HEK293 (cell line): ENCODE measurements around the gene CNN2.

Source experiments
- BCL11A ChIP-seq: fragments of 450-650 bp; formaldehyde crosslinking; IDR thresholded peaks from 2 replicates; pipeline ENCODE4 v1.5.1; 2016; ENCODE audit warnings: low read depth, missing biosample characterization, missing genetic modification characterization
- BCL6B ChIP-seq: fragments of 450-650 bp; formaldehyde crosslinking; IDR thresholded peaks from 2 replicates; pipeline ENCODE4 v1.5.1; 2017; ENCODE audit warnings: missing biosample characterization, missing genetic modification characterization
- HOXC10 ChIP-seq: sonication (generic); formaldehyde crosslinking; IDR thresholded peaks from 2 replicates; pipeline ENCODE4 v1.8.1; 2023; ENCODE audit warnings: mild to moderate bottlenecking, missing genetic modification reagents
- IKZF3 ChIP-seq: fragments of 450-650 bp; IDR thresholded peaks from 2 replicates; pipeline ENCODE4 v1.5.0; 2018; ENCODE audit warnings: missing biosample characterization, mild to moderate bottlenecking, missing genetic modification characterization, moderate library complexity
- MYNN ChIP-seq: fragments of 450-650 bp; formaldehyde crosslinking; IDR thresholded peaks from 2 replicates; pipeline ENCODE4 v1.5.1; 2016; ENCODE audit warnings: missing biosample characterization, missing genetic modification characterization, borderline replicate concordance
- PRDM10 ChIP-seq: fragments of 450-650 bp; formaldehyde crosslinking; IDR thresholded peaks from 2 replicates; pipeline ENCODE4 v1.5.1; 2016; ENCODE audit warnings: missing biosample characterization, missing genetic modification characterization
- WT1 ChIP-seq: fragments of 450-650 bp; formaldehyde crosslinking; IDR thresholded peaks from 2 replicates; pipeline ENCODE4 v1.5.1; 2016; ENCODE audit warnings: missing biosample characterization, missing genetic modification characterization
- YY2 ChIP-seq: fragments of 450-650 bp; formaldehyde crosslinking; IDR thresholded peaks from 2 replicates; pipeline ENCODE4 v1.5.1; 2016; ENCODE audit warnings: missing biosample characterization, missing genetic modification characterization
- ZBTB1 ChIP-seq: fragments of 450-650 bp; formaldehyde crosslinking; IDR thresholded peaks from 2 replicates; pipeline ENCODE4 v1.5.1; 2016; ENCODE audit warnings: missing biosample characterization, missing genetic modification characterization
- ZFP69B ChIP-seq: fragments of 450-650 bp; formaldehyde crosslinking; IDR thresholded peaks from 2 replicates; pipeline ENCODE4 v1.5.1; 2016; ENCODE audit warnings: missing biosample characterization, missing genetic modification characterization
- ZNF112 ChIP-seq: fragments of 450-650 bp; formaldehyde crosslinking; IDR thresholded peaks from 2 replicates; pipeline ENCODE4 v1.5.0; 2017; ENCODE audit warnings: missing biosample characterization, missing genetic modification characterization
- ZNF140 ChIP-seq: fragments of 450-650 bp; formaldehyde crosslinking; IDR thresholded peaks from 2 replicates; pipeline ENCODE4 v1.5.1; 2016; ENCODE audit warnings: missing biosample characterization, missing genetic modification characterization
- ZNF148 ChIP-seq: fragments of 450-650 bp; formaldehyde crosslinking; IDR thresholded peaks from 2 replicates; pipeline ENCODE4 v1.5.0; 2017; ENCODE audit warnings: missing biosample characterization, missing genetic modification characterization, borderline replicate concordance
- ZNF157 ChIP-seq: fragments of 450-650 bp; formaldehyde crosslinking; IDR thresholded peaks from 2 replicates; pipeline ENCODE4 v1.5.1; 2016; ENCODE audit warnings: missing biosample characterization, missing genetic modification characterization
- ZNF221 ChIP-seq: fragments of 450-650 bp; formaldehyde crosslinking; IDR thresholded peaks from 2 replicates; pipeline ENCODE4 v1.5.1; 2017; ENCODE audit warnings: missing biosample characterization, missing genetic modification characterization, borderline replicate concordance
- ZNF292 ChIP-seq: fragments of 450-650 bp; formaldehyde crosslinking; IDR thresholded peaks from 2 replicates; pipeline ENCODE4 v1.5.1; 2016; ENCODE audit warnings: low read depth, missing biosample characterization, missing genetic modification characterization, borderline replicate concordance
- ZNF311 ChIP-seq: fragments of 450-650 bp; formaldehyde crosslinking; IDR thresholded peaks from 2 replicates; pipeline ENCODE4 v1.5.1; 2017; ENCODE audit warnings: missing biosample characterization, missing genetic modification characterization, borderline replicate concordance
- ZNF423 ChIP-seq: fragments of 450-650 bp; formaldehyde crosslinking; IDR thresholded peaks from 2 replicates; pipeline ENCODE4 v1.5.1; 2016; ENCODE audit warnings: missing biosample characterization, missing genetic modification characterization
- ZNF510 ChIP-seq: fragments of 450-650 bp; formaldehyde crosslinking; IDR thresholded peaks from 2 replicates; pipeline ENCODE4 v1.5.1; 2018; ENCODE audit warnings: mild to moderate bottlenecking, missing genetic modification characterization, missing biosample characterization; ENCODE audit not compliant: insufficient replicate concordance
- ZNF529 ChIP-seq: fragments of 450-650 bp; formaldehyde crosslinking; IDR thresholded peaks from 2 replicates; pipeline ENCODE4 v1.5.1; 2017; ENCODE audit warnings: missing genetic modification characterization, missing biosample characterization; ENCODE audit not compliant: insufficient replicate concordance
- ZNF580 ChIP-seq: fragments of 450-650 bp; formaldehyde crosslinking; IDR thresholded peaks from 2 replicates; pipeline ENCODE4 v1.5.1; 2016; ENCODE audit warnings: missing biosample characterization, missing genetic modification characterization
- ZNF610 ChIP-seq: fragments of 450-650 bp; formaldehyde crosslinking; IDR thresholded peaks from 2 replicates; pipeline ENCODE4 v1.5.1; 2016; ENCODE audit warnings: missing biosample characterization, missing genetic modification characterization, borderline replicate concordance
- ZNF621 ChIP-seq: fragments of 450-650 bp; formaldehyde crosslinking; IDR thresholded peaks from 2 replicates; pipeline ENCODE4 v1.5.1; 2017; ENCODE audit warnings: missing biosample characterization, missing genetic modification characterization
- ZNF626 ChIP-seq: fragments of 450-650 bp; sonication (Bioruptor Pico); formaldehyde crosslinking; IDR thresholded peaks from 2 replicates; pipeline ENCODE4 v1.5.1; 2018; ENCODE audit warnings: missing biosample characterization, missing genetic modification characterization, inconsistent platforms
- ZNF76 ChIP-seq: fragments of 450-650 bp; formaldehyde crosslinking; IDR thresholded peaks from 2 replicates; pipeline ENCODE4; 2016; ENCODE audit warnings: low read depth, missing biosample characterization, missing genetic modification characterization, borderline replicate concordance
- ZNF768 ChIP-seq: fragments of 450-650 bp; formaldehyde crosslinking; IDR thresholded peaks from 2 replicates; pipeline ENCODE4 v1.5.1; 2018; ENCODE audit warnings: missing biosample characterization, mild to moderate bottlenecking, missing genetic modification characterization
- ZNF837 ChIP-seq: fragments of 450-650 bp; formaldehyde crosslinking; IDR thresholded peaks from 2 replicates; pipeline ENCODE4 v1.5.1; 2016; ENCODE audit warnings: missing biosample characterization, missing genetic modification characterization
- TF ChIP-seq, protein P1 (sequence below): fragments of 450-650 bp; formaldehyde crosslinking; conservative IDR thresholded peaks from 2 replicates; pipeline ENCODE4 v1.5.1; 2016; ENCODE audit warnings: low read depth, missing biosample characterization, missing genetic modification characterization

CNN2 gene

GRCh38 chr19:1020868-1021425 lies 5.5 kb upstream of the CNN2 start, which contains the start of gene TMEM259 (continued):
- TF ChIP-seq, protein P1, sequence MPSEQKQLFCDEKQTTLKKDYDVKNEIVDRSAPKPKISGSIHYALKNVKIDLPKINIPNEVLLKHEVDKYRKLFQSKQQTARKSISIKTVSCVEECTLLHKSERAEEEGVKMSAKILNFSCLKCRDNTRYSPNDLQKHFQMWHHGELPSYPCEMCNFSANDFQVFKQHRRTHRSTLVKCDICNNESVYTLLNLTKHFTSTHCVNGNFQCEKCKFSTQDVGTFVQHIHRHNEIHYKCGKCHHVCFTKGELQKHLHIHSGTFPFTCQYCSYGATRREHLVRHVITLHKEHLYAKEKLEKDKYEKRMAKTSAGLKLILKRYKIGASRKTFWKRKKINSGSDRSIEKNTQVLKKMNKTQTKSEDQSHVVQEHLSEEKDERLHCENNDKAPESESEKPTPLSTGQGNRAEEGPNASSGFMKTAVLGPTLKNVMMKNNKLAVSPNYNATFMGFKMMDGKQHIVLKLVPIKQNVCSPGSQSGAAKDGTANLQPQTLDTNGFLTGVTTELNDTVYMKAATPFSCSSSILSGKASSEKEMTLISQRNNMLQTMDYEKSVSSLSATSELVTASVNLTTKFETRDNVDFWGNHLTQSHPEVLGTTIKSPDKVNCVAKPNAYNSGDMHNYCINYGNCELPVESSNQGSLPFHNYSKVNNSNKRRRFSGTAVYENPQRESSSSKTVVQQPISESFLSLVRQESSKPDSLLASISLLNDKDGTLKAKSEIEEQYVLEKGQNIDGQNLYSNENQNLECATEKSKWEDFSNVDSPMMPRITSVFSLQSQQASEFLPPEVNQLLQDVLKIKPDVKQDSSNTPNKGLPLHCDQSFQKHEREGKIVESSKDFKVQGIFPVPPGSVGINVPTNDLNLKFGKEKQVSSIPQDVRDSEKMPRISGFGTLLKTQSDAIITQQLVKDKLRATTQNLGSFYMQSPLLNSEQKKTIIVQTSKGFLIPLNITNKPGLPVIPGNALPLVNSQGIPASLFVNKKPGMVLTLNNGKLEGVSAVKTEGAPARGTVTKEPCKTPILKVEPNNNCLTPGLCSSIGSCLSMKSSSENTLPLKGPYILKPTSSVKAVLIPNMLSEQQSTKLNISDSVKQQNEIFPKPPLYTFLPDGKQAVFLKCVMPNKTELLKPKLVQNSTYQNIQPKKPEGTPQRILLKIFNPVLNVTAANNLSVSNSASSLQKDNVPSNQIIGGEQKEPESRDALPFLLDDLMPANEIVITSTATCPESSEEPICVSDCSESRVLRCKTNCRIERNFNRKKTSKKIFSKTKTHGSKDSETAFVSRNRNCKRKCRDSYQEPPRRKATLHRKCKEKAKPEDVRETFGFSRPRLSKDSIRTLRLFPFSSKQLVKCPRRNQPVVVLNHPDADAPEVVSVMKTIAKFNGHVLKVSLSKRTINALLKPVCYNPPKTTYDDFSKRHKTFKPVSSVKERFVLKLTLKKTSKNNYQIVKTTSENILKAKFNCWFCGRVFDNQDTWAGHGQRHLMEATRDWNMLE (tag by site-specific recombination): no peak
- no peak for TF ChIP-seq BCL6B (tag by site-specific recombination)
- no peak for TF ChIP-seq ZNF529 (tag by site-specific recombination)
- no peak for TF ChIP-seq ZNF837
- no peak for TF ChIP-seq ZNF768 (tag by site-specific recombination)
- no peak for TF ChIP-seq ZNF580 (tag by site-specific recombination)
- no peak for TF ChIP-seq ZNF311 (tag by site-specific recombination)
- TF ChIP-seq ZNF112 (tag by site-specific recombination): no peak
- no peak for TF ChIP-seq ZNF157 (tag by site-specific recombination)
- no peak for TF ChIP-seq ZNF626 (tag by site-specific recombination)
- TF ChIP-seq ZFP69B (tag by site-specific recombination): no peak
- no peak for TF ChIP-seq IKZF3
- TF ChIP-seq ZBTB1 (tag by site-specific recombination): no peak
- TF ChIP-seq ZNF148: no peak
- no peak for TF ChIP-seq ZNF292 (tag by site-specific recombination)
- TF ChIP-seq ZNF140 (tag by site-specific recombination): no peak
- TF ChIP-seq WT1 (tag by site-specific recombination): no peak
- no peak for TF ChIP-seq PRDM10 (tag by site-specific recombination)
- TF ChIP-seq ZNF610 (tag by site-specific recombination): no peak
- TF ChIP-seq ZNF221: 0 out of 2 replicates have a peak, but pooled peaks have one; percentile 4
- no peak for TF ChIP-seq BCL11A (tag by site-specific recombination)
- peak; percentile 98 for TF ChIP-seq ZNF423 (tag by site-specific recombination)
- no peak for TF ChIP-seq ZNF621 (tag by site-specific recombination)
- no peak for TF ChIP-seq HOXC10 (CRISPR knock-in tag)
- peak; percentile 78 for TF ChIP-seq YY2 (tag by site-specific recombination)
- TF ChIP-seq ZNF510 (tag by site-specific recombination): no peak
- TF ChIP-seq ZNF76 (tag by site-specific recombination): peak; percentile 100
- no peak for TF ChIP-seq MYNN
